Prostate gland (tissue), 2 donors: ENCODE measurements around the gene TRAF3.

Source experiments
- POLR2A ChIP-seq: fragments of 450-650 bp; IDR thresholded peaks from one replicate; pipeline ENCODE4 v1.6.1; 2016; ENCODE audit warnings: antibody characterized with exemption, mild to moderate bottlenecking
- TF ChIP-seq, protein P1 (sequence below), 4 experiments: fragments of 200-600 bp in 2 of 4; fragments of 450-650 bp in 2 of 4; sonication (generic) in 2 of 4; IDR thresholded peaks; 1 replicate in 3 of 4; 2 replicates in 1 of 4; pipeline ENCODE4 v1.5.1; 2016 to 2019; ENCODE audit warnings: antibody characterized with exemption in 4 of 4, mild to moderate bottlenecking in 2 of 4, moderate library complexity in 2 of 4

DNA sequence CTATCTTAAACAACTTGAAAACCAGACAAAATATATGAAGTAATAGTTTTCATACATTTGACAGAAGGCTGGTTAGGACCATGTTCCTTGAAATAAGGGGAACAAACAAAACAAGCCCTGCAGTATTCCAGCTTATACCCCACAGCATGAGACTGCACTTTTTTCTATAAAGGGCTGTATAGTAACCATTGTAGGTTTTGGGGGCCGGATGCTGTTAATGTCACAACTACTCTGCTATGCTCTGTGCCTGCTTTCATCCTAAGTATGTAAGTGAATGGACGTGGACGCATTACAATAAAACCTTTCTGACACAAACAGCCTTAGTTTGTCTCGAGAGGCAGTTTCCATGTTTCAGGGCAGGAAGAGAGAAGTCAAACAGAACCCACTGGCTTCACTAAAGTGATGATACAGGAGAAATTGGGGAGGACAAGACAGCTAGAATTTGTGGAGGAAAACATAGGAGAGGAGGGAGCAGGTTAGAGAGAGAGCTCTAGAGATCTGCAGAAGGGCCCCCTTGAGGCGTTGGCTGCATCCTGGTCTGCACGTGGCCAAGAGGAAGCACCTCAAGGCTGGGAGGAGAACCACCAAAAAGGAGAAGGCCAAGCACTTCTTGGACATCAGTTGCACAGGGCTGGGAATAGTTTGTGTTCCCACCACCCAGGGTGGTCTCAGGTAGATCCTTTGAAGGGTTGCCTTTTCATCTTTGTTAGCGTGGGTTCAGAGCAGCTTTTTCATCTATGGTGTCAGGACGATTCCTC lies 63.7 kb downstream of the TRAF3 start:
- no peak for TF ChIP-seq POLR2A
- TF ChIP-seq, protein P1, sequence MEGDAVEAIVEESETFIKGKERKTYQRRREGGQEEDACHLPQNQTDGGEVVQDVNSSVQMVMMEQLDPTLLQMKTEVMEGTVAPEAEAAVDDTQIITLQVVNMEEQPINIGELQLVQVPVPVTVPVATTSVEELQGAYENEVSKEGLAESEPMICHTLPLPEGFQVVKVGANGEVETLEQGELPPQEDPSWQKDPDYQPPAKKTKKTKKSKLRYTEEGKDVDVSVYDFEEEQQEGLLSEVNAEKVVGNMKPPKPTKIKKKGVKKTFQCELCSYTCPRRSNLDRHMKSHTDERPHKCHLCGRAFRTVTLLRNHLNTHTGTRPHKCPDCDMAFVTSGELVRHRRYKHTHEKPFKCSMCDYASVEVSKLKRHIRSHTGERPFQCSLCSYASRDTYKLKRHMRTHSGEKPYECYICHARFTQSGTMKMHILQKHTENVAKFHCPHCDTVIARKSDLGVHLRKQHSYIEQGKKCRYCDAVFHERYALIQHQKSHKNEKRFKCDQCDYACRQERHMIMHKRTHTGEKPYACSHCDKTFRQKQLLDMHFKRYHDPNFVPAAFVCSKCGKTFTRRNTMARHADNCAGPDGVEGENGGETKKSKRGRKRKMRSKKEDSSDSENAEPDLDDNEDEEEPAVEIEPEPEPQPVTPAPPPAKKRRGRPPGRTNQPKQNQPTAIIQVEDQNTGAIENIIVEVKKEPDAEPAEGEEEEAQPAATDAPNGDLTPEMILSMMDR (IDR thresholded peaks at IDR 0.05), result no peak
